H1 (cell line): ENCODE data around the gene RPS18. TPM values are rescaled to one million over a fixed set of nuclear protein-coding genes. Genes with fewer than 3 reads are reported as not detected.

Source experiments
- CTCF ChIA-PET: fragments of 300-600 bp; sonication (Branson Sonifier 250); formaldehyde crosslinking; loops from one replicate; lab custom pipeline; 2021; ENCODE audit not compliant: partially characterized antibody; lab: Charles Lee
- POLR2A ChIA-PET: fragments of 300-600 bp; sonication (Branson Sonifier 250); formaldehyde crosslinking; loops from one replicate; lab custom pipeline; 2021; ENCODE audit warnings: inconsistent platforms; ENCODE audit not compliant: partially characterized antibody; lab: Charles Lee
- DNase-seq, 2 experiments: peaks; one replicate each; pipeline versions ENCODE4 v3.0.0 to v3.0.0-alpha.2; 2010 to 2022; ENCODE audit warnings: low spot score in 2 of 2, low read depth in 1 of 2, mixed read lengths in 1 of 2
- FAIRE-seq: peaks from 2 replicates; lab custom pipeline; 2011; peaks lifted over from hg19 to GRCh38; lab: Jason Lieb, UNC
- H2AFZ ChIP-seq: 2 replicates; pipeline ENCODE4 v1.8.1; 2012; ENCODE audit warnings: low read length, inconsistent platforms
- H2AK5ac ChIP-seq: 2 replicates; pipeline ENCODE4 v1.6.1; 2013; ENCODE audit warnings: low read depth, low read length
- H2BK120ac ChIP-seq: replicated peaks from 2 replicates; pipeline ENCODE3; 2013; ENCODE audit warnings: low read depth, low read length, inconsistent platforms
- H2BK12ac ChIP-seq: 2 replicates; pipeline ENCODE4 v1.6.1; 2013; ENCODE audit warnings: low read depth, low read length
- H2BK15ac ChIP-seq: 2 replicates; pipeline ENCODE4 v1.6.1; 2013; ENCODE audit warnings: low read length
- H2BK20ac ChIP-seq: 2 replicates; pipeline ENCODE4 v1.6.1; 2013; ENCODE audit warnings: low read length
- H2BK5ac ChIP-seq: 2 replicates; pipeline ENCODE4 v1.6.1; 2013; ENCODE audit warnings: low read depth, low read length
- H3K14ac ChIP-seq: 2 replicates; pipeline ENCODE4 v1.6.1; 2013; ENCODE audit warnings: inconsistent platforms; ENCODE audit not compliant: insufficient read length
- H3K18ac ChIP-seq: 2 replicates; pipeline ENCODE4 v1.6.1; 2013; ENCODE audit warnings: low read length; ENCODE audit errors: extremely low read depth
- H3K23ac ChIP-seq: 2 replicates; pipeline ENCODE4 v1.6.1; 2013; ENCODE audit warnings: inconsistent platforms; ENCODE audit not compliant: insufficient read length
- H3K23me2 ChIP-seq: 2 replicates; pipeline ENCODE4 v1.6.1; 2013; ENCODE audit warnings: low read depth, low read length
- H3K27ac ChIP-seq: 2 replicates; pipeline ENCODE4 v1.6.1; 2011; ENCODE audit warnings: low read depth, low read length, inconsistent platforms
- H3K27me3 ChIP-seq, 4 experiments: replicated peaks in 1 of 4; 1 replicate in 1 of 4; 2 replicates in 3 of 4; pipeline versions ENCODE4 v1.6.1 to v1.8.1; 2011 to 2013; ENCODE audit warnings: low read length in 3 of 4, mild to moderate bottlenecking in 3 of 4, inconsistent platforms in 2 of 4, mixed read lengths in 2 of 4, moderate library complexity in 1 of 4; ENCODE audit not compliant: control insufficient read depth in 3 of 4, insufficient read depth in 3 of 4; ENCODE audit errors: extremely low read depth in 1 of 4
- H3K36me3 ChIP-seq, 4 experiments: 2 replicates each; pipeline versions ENCODE4 v1.6.1 to v1.8.1; 2011 to 2013; ENCODE audit warnings: mild to moderate bottlenecking in 4 of 4, low read length in 3 of 4, moderate library complexity in 2 of 4, control low read depth in 1 of 4, inconsistent platforms in 1 of 4; ENCODE audit not compliant: insufficient read depth in 4 of 4, control insufficient read depth in 2 of 4
- H3K4ac ChIP-seq: replicated peaks from 2 replicates; pipeline ENCODE3; 2013; ENCODE audit warnings: low read length, low read depth, mixed read lengths, inconsistent platforms; ENCODE audit not compliant: insufficient read length
- H3K4me1 ChIP-seq, 4 experiments: replicated peaks in 1 of 4; 1 replicate in 1 of 4; 2 replicates in 3 of 4; pipeline versions ENCODE4 v1.6.1 to v1.8.1; 2011 to 2013; ENCODE audit warnings: low read length in 3 of 4, inconsistent platforms in 2 of 4, mixed read lengths in 1 of 4; ENCODE audit not compliant: insufficient read depth in 4 of 4, control insufficient read depth in 3 of 4
- H3K4me2 ChIP-seq, 2 experiments: 2 replicates each; pipeline versions ENCODE4 v1.6.1 to v1.8.1; 2011 to 2013; ENCODE audit warnings: low read depth in 2 of 2, low read length in 2 of 2, control low read depth in 1 of 2, inconsistent platforms in 1 of 2, mild to moderate bottlenecking in 1 of 2; ENCODE audit not compliant: insufficient read depth in 1 of 2
- H3K4me3 ChIP-seq, 4 experiments: fragments of 200-600, 300-600 bp in 1 of 4; sonication (generic), shearing (Covaris generic), sonication (Bioruptor Twin) in 1 of 4; 2 replicates each; pipeline versions ENCODE4 v1.5.1 to v1.8.1; 2011 to 2016; ENCODE audit warnings: low read length in 4 of 4, low read depth in 3 of 4, control low read depth in 2 of 4, inconsistent platforms in 2 of 4, mild to moderate bottlenecking in 2 of 4, mixed read lengths in 1 of 4, moderate library complexity in 1 of 4; ENCODE audit not compliant: insufficient read depth in 2 of 4; ENCODE audit errors: extremely low read depth in 1 of 4
- H3K56ac ChIP-seq: replicated peaks from 2 replicates; pipeline ENCODE3; 2013; ENCODE audit warnings: low read depth, mild to moderate bottlenecking, mixed read lengths, low read length, inconsistent platforms; ENCODE audit not compliant: insufficient read length
- H3K79me1 ChIP-seq: 2 replicates; pipeline ENCODE4 v1.6.1; 2013; ENCODE audit warnings: low read depth, low read length, control low read depth
- H3K79me2 ChIP-seq, 2 experiments: 2 replicates each; pipeline versions ENCODE4 v1.6.1 to v1.8.1; 2012 to 2013; ENCODE audit warnings: low read length in 2 of 2, mild to moderate bottlenecking in 2 of 2, inconsistent platforms in 1 of 2; ENCODE audit not compliant: insufficient read depth in 2 of 2, control insufficient read depth in 1 of 2
- H3K9ac ChIP-seq, 4 experiments: replicated peaks in 1 of 4; 1 replicate in 1 of 4; 2 replicates in 3 of 4; pipeline versions ENCODE4 v1.6.1 to v1.8.1; 2011 to 2013; ENCODE audit warnings: low read depth in 3 of 4, low read length in 3 of 4, control low read depth in 2 of 4, mild to moderate bottlenecking in 2 of 4, moderate library complexity in 2 of 4, inconsistent platforms in 1 of 4; ENCODE audit errors: extremely low read depth in 1 of 4
- H3K9me3 ChIP-seq, 2 experiments: 2 replicates each; pipeline versions ENCODE4 v1.6.1 to v1.8.1; 2012 to 2013; ENCODE audit warnings: mild to moderate bottlenecking in 2 of 2, moderate library complexity in 2 of 2, control low read depth in 1 of 2, inconsistent platforms in 1 of 2, low read depth in 1 of 2, low read length in 1 of 2, mixed read lengths in 1 of 2; ENCODE audit not compliant: insufficient read depth in 2 of 2
- H4K20me1 ChIP-seq, 2 experiments: replicated peaks in 1 of 2; 2 replicates each; pipeline versions ENCODE3 to v1.8.1; 2011 to 2013; ENCODE audit warnings: inconsistent platforms in 2 of 2, low read length in 2 of 2, mild to moderate bottlenecking in 1 of 2; ENCODE audit not compliant: insufficient read depth in 2 of 2, control insufficient read depth in 1 of 2
- H4K5ac ChIP-seq: 2 replicates; pipeline ENCODE4 v1.6.1; 2013; ENCODE audit warnings: low read length, low read depth, mixed read lengths, inconsistent platforms; ENCODE audit not compliant: insufficient read length
- H4K8ac ChIP-seq: 2 replicates; pipeline ENCODE4 v1.8.0; 2013; ENCODE audit warnings: mild to moderate bottlenecking, moderate library complexity, low read length, inconsistent platforms; ENCODE audit not compliant: insufficient read depth; ENCODE audit errors: extremely low read depth
- H4K91ac ChIP-seq: replicated peaks from 2 replicates; pipeline ENCODE3; 2013; ENCODE audit warnings: low read length, mixed read lengths, inconsistent platforms; ENCODE audit not compliant: insufficient read length
- KDM4A ChIP-seq: IDR thresholded peaks from one replicate; pipeline ENCODE4 v1.7.1; 2012; ENCODE audit warnings: low read depth, mild to moderate bottlenecking, moderate library complexity, low read length, inconsistent platforms; ENCODE audit not compliant: severe bottlenecking
- MAFK ChIP-seq: IDR thresholded peaks from 2 replicates; pipeline ENCODE4 v1.6.1; 2012; ENCODE audit warnings: low read depth, mild to moderate bottlenecking, improper control_type of control experiment, low read length
- SAP30 ChIP-seq: fragments of 300-600 bp; sonication (generic); IDR thresholded peaks from 2 replicates; pipeline ENCODE4 v1.7.1; 2012; ENCODE audit warnings: low read length, moderate library complexity, mild to moderate bottlenecking, inconsistent platforms; ENCODE audit not compliant: insufficient read depth, insufficient replicate concordance
- TCF12 ChIP-seq: IDR thresholded peaks from 2 replicates; pipeline ENCODE4 v1.6.1; 2011; ENCODE audit warnings: low read depth, mild to moderate bottlenecking, low read length
- WGBS, 2 experiments: shearing (Covaris generic) in 1 of 2; methylation state at CpG; one replicate each; pipeline versions ENCODE4 v1.1.6 to v1.1.7; 2013 to 2015; ENCODE audit warnings: low lambda C conversion rate in 2 of 2, mixed read lengths in 2 of 2, inconsistent platforms in 1 of 2, low coverage in 1 of 2, missing lambda C conversion rate in 1 of 2; ENCODE audit not compliant: insufficient replicate concordance in 2 of 2, insufficient coverage in 1 of 2, insufficient read length in 1 of 2; ENCODE audit errors: extremely low coverage in 1 of 2, missing lambda C conversion rate in 1 of 2; 5-methylcytosine and 5-hydroxymethylcytosine counted together
- polyA plus RNA-seq, 7 experiments: library from polyadenylated mRNA; depleted of rRNA in 3 of 7; stranded (reverse) in 5 of 7; unstranded in 2 of 7; fragments of >200 nt in 5 of 7; fragments of 200-250 nt in 2 of 7; gene quantifications; 1 replicate in 5 of 7; 2 replicates in 1 of 7; 4 replicates in 1 of 7; pipeline versions ENCODE4 v1.2.1 to v1.2.3, GENCODE V29; 2011 to 2013; ENCODE audit warnings: missing spikeins in 2 of 7, mixed read lengths in 2 of 7
- total RNA-seq: library from RNA; stranded (reverse); fragmentation: NEBNext Ultra II Directional; extraction: Animal tissue kit (Norgen Biotek cat#: 25700); gene quantifications from 2 replicates; pipeline ENCODE4 v1.2.1, GENCODE V29; 2021
- TF ChIP-seq, protein P1 (sequence below): IDR thresholded peaks from 2 replicates; pipeline ENCODE4 v1.6.1; 2012; ENCODE audit warnings: inconsistent platforms
- TF ChIP-seq, protein P2 (sequence below): IDR thresholded peaks from 2 replicates; pipeline ENCODE4 v1.6.1; 2011; ENCODE audit warnings: low read length, improper control_type of control experiment

The RPS18 gene
- total and polyA plus RNA-seq, 2 of the 8 experiments (the other 6 are each of a cell fraction or from before 2014, with no cell fraction given), result 2,796 to 7,099 TPM

DNA sequence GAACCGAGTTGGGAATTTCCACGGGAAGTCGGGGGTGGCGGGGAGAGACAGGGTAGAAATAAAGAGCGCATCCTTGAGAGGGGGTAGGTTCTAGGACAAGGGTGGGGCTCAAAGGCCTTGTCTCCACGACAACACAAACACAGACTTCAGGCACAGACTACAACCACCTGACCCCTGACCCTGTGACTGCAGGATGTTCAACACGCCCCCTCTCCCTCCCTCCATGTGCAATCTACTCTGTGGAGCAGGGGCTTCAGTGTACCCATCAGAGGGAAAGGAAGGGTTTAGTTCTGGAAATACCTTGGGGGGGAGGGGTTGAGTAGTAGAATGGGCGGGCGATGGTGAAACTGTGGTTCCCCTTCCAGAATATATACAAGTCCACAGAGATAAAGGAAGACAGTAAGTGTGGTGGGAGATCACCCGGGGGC lies 42.7 kb downstream of the RPS18 start:
- no peak overlapping the region for H2AFZ ChIP-seq
- TF ChIP-seq KDM4A, result no peak
- TF ChIP-seq TCF12, result no peak
- TF ChIP-seq, protein P1, sequence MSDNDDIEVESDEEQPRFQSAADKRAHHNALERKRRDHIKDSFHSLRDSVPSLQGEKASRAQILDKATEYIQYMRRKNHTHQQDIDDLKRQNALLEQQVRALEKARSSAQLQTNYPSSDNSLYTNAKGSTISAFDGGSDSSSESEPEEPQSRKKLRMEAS, result peak; percentile 51; the same call in 1 of the 2 replicates
- peak; percentile 54 for TF ChIP-seq SAP30
- TF ChIP-seq, protein P2, sequence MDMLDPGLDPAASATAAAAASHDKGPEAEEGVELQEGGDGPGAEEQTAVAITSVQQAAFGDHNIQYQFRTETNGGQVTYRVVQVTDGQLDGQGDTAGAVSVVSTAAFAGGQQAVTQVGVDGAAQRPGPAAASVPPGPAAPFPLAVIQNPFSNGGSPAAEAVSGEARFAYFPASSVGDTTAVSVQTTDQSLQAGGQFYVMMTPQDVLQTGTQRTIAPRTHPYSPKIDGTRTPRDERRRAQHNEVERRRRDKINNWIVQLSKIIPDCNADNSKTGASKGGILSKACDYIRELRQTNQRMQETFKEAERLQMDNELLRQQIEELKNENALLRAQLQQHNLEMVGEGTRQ, result peak; percentile 26; the same call in 1 of the 2 replicates
- TF ChIP-seq MAFK, result no peak
- peak in 1 of 2 experiments; percentile 61 for DNase-seq

More for the DNA sequence above, 42.7 kb downstream of the RPS18 start:
- no peak overlapping the region for H2BK20ac ChIP-seq
- no peak overlapping the region for H3K27ac ChIP-seq
- peaks cover 0 to 3% of the 10 kb centered on the region in 2 experiments; a peak in 1 of 4 replicates for H3K79me2 ChIP-seq
- no peak overlapping the region; the same call in 1 of the 2 replicates for H2AK5ac ChIP-seq
- H3K9ac ChIP-seq, result no peak overlapping the region
- CTCF ChIA-PET, result no interaction called here
- H3K23me2 ChIP-seq, result peaks cover 26% of the 10 kb centered on the region
- WGBS, 2 experiments, result 8% methylated on average over 10 of the region's 10 CpGs; no CpG with 5 or more reads in 1 of the 2 experiments
- H3K4ac ChIP-seq, result no peak overlapping the region
- no peak overlapping the region for H4K8ac ChIP-seq
- peaks cover under 1 to 12% (median 7%) of the 10 kb centered on the region in 4 experiments; a peak in 7 of 8 replicates for H3K36me3 ChIP-seq
- no peaks in the 10 kb centered on the region for H3K9me3 ChIP-seq
- no peak overlapping the region for H3K23ac ChIP-seq
- H2BK12ac ChIP-seq, result no peak overlapping the region
- peak overlapping the region; percentile 34 for H3K56ac ChIP-seq
- H4K5ac ChIP-seq, result no peak overlapping the region
- POLR2A ChIA-PET, result interaction anchor here (1.0 to 6.3 kb wide), 3 partner anchors 18 to 43 kb away, joined by 3 to 30 read pairs (median 4); partner anchors contain the start of genes PFDN6, RPS18 and VPS52
- H3K4me1 ChIP-seq, result peaks cover 0 to 21% (median 12%) of the 10 kb centered on the region in 4 experiments; a peak in 6 of 7 replicates
- peak overlapping the region; percentile 44 for H2BK120ac ChIP-seq
- no peak for FAIRE-seq
- no peak overlapping the region for H3K14ac ChIP-seq
- peak overlapping the region; percentile 84 to 89 (median 88) for H3K4me3 ChIP-seq
- no peaks in the 10 kb centered on the region for H3K79me1 ChIP-seq
- H3K27me3 ChIP-seq, result no peaks in the 10 kb centered on the region
- H4K20me1 ChIP-seq, result no peaks in the 10 kb centered on the region
- peak overlapping the region; percentile 93 to 95 for H3K4me2 ChIP-seq
- H2BK5ac ChIP-seq, result no peak overlapping the region
- no peak overlapping the region for H4K91ac ChIP-seq
- H3K18ac ChIP-seq, result 0 out of 2 replicates have a peak overlapping the region, but pooled peaks have one; percentile 51
- no peak overlapping the region for H2BK15ac ChIP-seq
